ENCODE measurements around the gene PEX11A.

The PEX11A gene

GRCh38 chr15:89670971-89671560 is 19.5 kb downstream of the PEX11A start:
- no peak for TF ChIP-seq REST (IDR thresholded peaks at IDR 0.05; ENCODE audit: low read depth)
- no peak for TF ChIP-seq EP300 (IDR thresholded peaks at IDR 0.05; ENCODE audit: borderline replicate concordance)
- no peak for TF ChIP-seq RAD21 (IDR thresholded peaks at IDR 0.05; ENCODE audit: low read depth)
- no peak for TF ChIP-seq USF1 (IDR thresholded peaks at IDR 0.05)
- TF ChIP-seq, protein P1, sequence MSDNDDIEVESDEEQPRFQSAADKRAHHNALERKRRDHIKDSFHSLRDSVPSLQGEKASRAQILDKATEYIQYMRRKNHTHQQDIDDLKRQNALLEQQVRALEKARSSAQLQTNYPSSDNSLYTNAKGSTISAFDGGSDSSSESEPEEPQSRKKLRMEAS (IDR thresholded peaks at IDR 0.05) = no peak
- no peak for TF ChIP-seq TAF1 (IDR thresholded peaks at IDR 0.05; ENCODE audit: low read depth)
- no peak for TF ChIP-seq FOXM1 (IDR thresholded peaks at IDR 0.05; ENCODE audit: borderline replicate concordance, low read depth)
- TF ChIP-seq YY1 (IDR thresholded peaks at IDR 0.05; ENCODE audit: low read depth) = no peak
- TF ChIP-seq CREB1 (IDR thresholded peaks at IDR 0.05; ENCODE audit: low read depth) = no peak
- TF ChIP-seq NFIC (IDR thresholded peaks at IDR 0.05) = no peak
- TF ChIP-seq ZBTB7A (IDR thresholded peaks at IDR 0.05; ENCODE audit: low read depth) = no peak
- no peak for TF ChIP-seq TCF12 (IDR thresholded peaks at IDR 0.05; ENCODE audit: low read depth)
- TF ChIP-seq TEAD4 (IDR thresholded peaks at IDR 0.05) = no peak
- TF ChIP-seq CEBPB (IDR thresholded peaks at IDR 0.05) = no peak
- no peak for TF ChIP-seq EGR1 (IDR thresholded peaks at IDR 0.05)

DNA sequence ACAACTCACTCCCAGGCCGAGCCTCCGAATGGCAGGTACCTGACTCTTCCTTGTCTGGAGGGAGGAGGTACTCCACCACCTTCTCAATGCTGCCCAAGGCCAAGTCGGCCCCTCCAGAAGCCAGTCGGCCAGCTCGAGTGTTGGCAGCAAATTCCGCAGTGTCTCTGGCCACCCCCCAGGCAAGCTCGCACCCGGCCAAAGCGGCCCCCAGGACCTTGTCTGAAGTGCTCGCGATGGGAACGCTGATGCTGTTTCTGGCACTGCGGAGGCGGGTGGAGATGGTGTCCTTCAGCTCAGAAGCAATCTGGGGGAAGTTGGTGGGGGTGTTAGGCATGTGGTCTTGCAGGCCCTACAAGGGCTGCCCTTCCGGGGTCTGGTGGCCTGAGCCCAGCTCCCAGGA is 20.6 kb downstream of the PEX11A start:
- TF ChIP-seq REST (IDR thresholded peaks at IDR 0.05; ENCODE audit: low read depth) (no peak), TCF12 (IDR thresholded peaks at IDR 0.05; ENCODE audit: low read depth) (no peak), TEAD4 (IDR thresholded peaks at IDR 0.05) (no peak), CREB1 (IDR thresholded peaks at IDR 0.05; ENCODE audit: low read depth) (no peak), NFIC (IDR thresholded peaks at IDR 0.05) (no peak), USF1 (IDR thresholded peaks at IDR 0.05) (no peak), EP300 (IDR thresholded peaks at IDR 0.05; ENCODE audit: borderline replicate concordance) (no peak), RAD21 (IDR thresholded peaks at IDR 0.05; ENCODE audit: low read depth) (no peak), ZBTB7A (IDR thresholded peaks at IDR 0.05; ENCODE audit: low read depth) (no peak), YY1 (IDR thresholded peaks at IDR 0.05; ENCODE audit: low read depth) (no peak), EGR1 (IDR thresholded peaks at IDR 0.05) (no peak), CEBPB (IDR thresholded peaks at IDR 0.05) (no peak), TAF1 (IDR thresholded peaks at IDR 0.05; ENCODE audit: low read depth) (no peak), FOXM1 (IDR thresholded peaks at IDR 0.05; ENCODE audit: borderline replicate concordance, low read depth) (no peak)

DNA sequence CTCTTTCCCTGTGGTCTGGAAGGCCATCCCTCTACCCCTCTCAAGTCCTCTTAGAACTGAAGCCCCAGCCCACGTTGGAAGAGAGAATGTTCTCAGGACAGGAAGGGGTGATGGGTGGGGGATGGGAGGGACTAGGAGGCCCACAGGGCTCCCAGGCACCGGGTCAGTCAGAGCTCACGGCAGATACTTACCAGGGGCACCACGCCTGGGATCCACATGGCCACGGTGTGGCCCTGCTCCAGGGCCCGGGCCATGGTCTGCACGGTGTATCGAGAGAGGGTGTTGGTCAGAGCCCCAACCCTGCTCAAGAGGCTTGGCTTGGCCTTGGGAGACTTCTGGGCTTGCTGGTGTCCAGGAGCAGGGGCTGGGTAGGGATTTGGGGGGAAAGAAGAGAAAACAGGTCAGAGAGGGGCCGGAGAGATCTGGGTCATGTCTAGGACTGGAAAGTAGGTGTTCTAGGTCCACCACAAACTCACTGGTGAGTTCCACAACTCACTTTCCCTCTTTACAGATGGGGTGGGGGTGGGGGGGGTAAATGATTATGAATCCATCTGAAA is 21.2 kb downstream of the PEX11A start:
- TF ChIP-seq TEAD4 (IDR thresholded peaks at IDR 0.05) (no peak), EGR1 (IDR thresholded peaks at IDR 0.05) (no peak), TCF12 (IDR thresholded peaks at IDR 0.05; ENCODE audit: low read depth) (no peak), CREB1 (IDR thresholded peaks at IDR 0.05; ENCODE audit: low read depth) (no peak), NFIC (IDR thresholded peaks at IDR 0.05) (no peak), REST (IDR thresholded peaks at IDR 0.05; ENCODE audit: low read depth) (no peak), EP300 (IDR thresholded peaks at IDR 0.05; ENCODE audit: borderline replicate concordance) (no peak), ZBTB7A (IDR thresholded peaks at IDR 0.05; ENCODE audit: low read depth) (no peak), USF1 (IDR thresholded peaks at IDR 0.05) (no peak)

GRCh38 chr15:89668171-89668570 is 22.4 kb downstream of the PEX11A start:
- TF ChIP-seq REST (IDR thresholded peaks at IDR 0.05; ENCODE audit: low read depth) (no peak), YY1 (IDR thresholded peaks at IDR 0.05; ENCODE audit: low read depth) (no peak), TEAD4 (IDR thresholded peaks at IDR 0.05) (no peak), TCF12 (IDR thresholded peaks at IDR 0.05; ENCODE audit: low read depth) (no peak), TAF1 (IDR thresholded peaks at IDR 0.05; ENCODE audit: low read depth) (no peak), EGR1 (IDR thresholded peaks at IDR 0.05) (no peak), RAD21 (IDR thresholded peaks at IDR 0.05; ENCODE audit: low read depth) (no peak), NFIC (IDR thresholded peaks at IDR 0.05) (no peak), CEBPB (IDR thresholded peaks at IDR 0.05) (no peak), FOXM1 (IDR thresholded peaks at IDR 0.05; ENCODE audit: borderline replicate concordance, low read depth) (no peak), CREB1 (IDR thresholded peaks at IDR 0.05; ENCODE audit: low read depth) (no peak), USF1 (IDR thresholded peaks at IDR 0.05) (no peak), ZBTB7A (IDR thresholded peaks at IDR 0.05; ENCODE audit: low read depth) (no peak), EP300 (IDR thresholded peaks at IDR 0.05; ENCODE audit: borderline replicate concordance) (no peak)
- TF ChIP-seq, protein P1 (IDR thresholded peaks at IDR 0.05) = no peak
